ENCODE results near the gene RNPS1. TPM values are rescaled to one million over a fixed set of nuclear protein-coding genes. Genes with fewer than 3 reads are reported as not detected.

Gene RNPS1
- total RNA-seq, 1 donor from 2014 or later: 416 TPM

DNA sequence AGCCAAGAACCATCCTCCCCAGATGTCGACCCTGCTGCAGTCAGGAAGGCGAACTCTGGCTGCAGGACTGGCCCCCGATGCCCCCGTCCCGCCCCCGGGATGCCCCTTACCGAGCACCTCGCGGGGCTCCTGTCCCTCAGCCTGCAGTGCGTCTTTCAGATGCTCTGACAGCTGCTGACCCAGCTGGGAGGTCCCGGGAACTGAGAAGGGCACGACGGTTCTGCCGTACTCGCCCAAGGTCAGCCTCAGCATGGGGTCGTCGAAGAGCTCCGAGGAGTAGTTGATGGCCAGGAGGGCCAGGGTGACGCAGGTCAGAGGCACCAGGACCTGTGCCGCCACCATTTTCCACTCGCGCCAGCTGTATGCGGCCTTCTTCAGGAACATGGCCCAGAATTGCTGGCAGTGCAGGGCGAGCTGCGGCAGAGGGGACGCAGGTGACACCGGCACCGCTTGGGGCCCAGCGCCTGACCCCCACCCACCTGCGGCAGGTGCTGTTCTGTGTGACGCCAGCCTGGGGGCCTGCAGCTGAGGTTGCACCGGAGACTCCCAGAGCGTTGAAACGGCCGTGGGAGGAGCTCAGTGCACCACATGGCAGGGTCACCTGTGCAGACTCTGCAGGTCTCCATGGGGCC is 20.1 kb upstream of the RNPS1 start:
- Mint-ChIP-seq H3K9me3 (no peaks in the 10 kb centered on the region), H3K4me1 (no peaks in the 10 kb centered on the region), H3K36me3 (ENCODE audit: low read depth) (no peaks in the 10 kb centered on the region), H3K4me3 (no peak overlapping the region), H3K27me3 (no peaks in the 10 kb centered on the region), H3K27ac (no peak overlapping the region)
- DNase-seq: no peak
- intact Hi-C loops (cut with micrococcal nuclease): no loop called here

- intact Hi-C loops (cut with micrococcal nuclease): no loop called here
- H3K27me3 Mint-ChIP-seq: no peaks in the 10 kb centered on the region
Measured at GRCh38 chr16:2286550-2286949, 18.6 kb upstream of the RNPS1 start.

GRCh38 chr16:2285731-2286191 is 17.8 kb upstream of the RNPS1 start:
- H3K9me3 Mint-ChIP-seq: no peaks in the 10 kb centered on the region
- no peak overlapping the region for H3K27ac Mint-ChIP-seq
- no peak for DNase-seq
- H3K4me3 Mint-ChIP-seq: no peak overlapping the region
- H3K4me1 Mint-ChIP-seq: no peaks in the 10 kb centered on the region
- intact Hi-C loops (cut with micrococcal nuclease): no loop called here
- H3K27me3 Mint-ChIP-seq: no peaks in the 10 kb centered on the region
- H3K36me3 Mint-ChIP-seq (ENCODE audit: low read depth): no peaks in the 10 kb centered on the region

More at GRCh38 chr16:2286550-2286949, 18.6 kb upstream of the RNPS1 start:
- Mint-ChIP-seq H3K27ac (no peak overlapping the region), H3K36me3 (ENCODE audit: low read depth) (no peaks in the 10 kb centered on the region), H3K9me3 (no peaks in the 10 kb centered on the region), H3K4me1 (no peaks in the 10 kb centered on the region), H3K4me3 (no peak overlapping the region)
- DNase-seq: no peak

GRCh38 chr16:2284797-2285576 is 17.1 kb upstream of the RNPS1 start:
- Mint-ChIP-seq H3K27ac (no peak overlapping the region), H3K4me3 (no peak overlapping the region), H3K36me3 (ENCODE audit: low read depth) (no peaks in the 10 kb centered on the region), H3K4me1 (no peaks in the 10 kb centered on the region), H3K27me3 (no peaks in the 10 kb centered on the region), H3K9me3 (no peaks in the 10 kb centered on the region)
- intact Hi-C loops (cut with micrococcal nuclease): no loop called here
- no peak for DNase-seq

DNA sequence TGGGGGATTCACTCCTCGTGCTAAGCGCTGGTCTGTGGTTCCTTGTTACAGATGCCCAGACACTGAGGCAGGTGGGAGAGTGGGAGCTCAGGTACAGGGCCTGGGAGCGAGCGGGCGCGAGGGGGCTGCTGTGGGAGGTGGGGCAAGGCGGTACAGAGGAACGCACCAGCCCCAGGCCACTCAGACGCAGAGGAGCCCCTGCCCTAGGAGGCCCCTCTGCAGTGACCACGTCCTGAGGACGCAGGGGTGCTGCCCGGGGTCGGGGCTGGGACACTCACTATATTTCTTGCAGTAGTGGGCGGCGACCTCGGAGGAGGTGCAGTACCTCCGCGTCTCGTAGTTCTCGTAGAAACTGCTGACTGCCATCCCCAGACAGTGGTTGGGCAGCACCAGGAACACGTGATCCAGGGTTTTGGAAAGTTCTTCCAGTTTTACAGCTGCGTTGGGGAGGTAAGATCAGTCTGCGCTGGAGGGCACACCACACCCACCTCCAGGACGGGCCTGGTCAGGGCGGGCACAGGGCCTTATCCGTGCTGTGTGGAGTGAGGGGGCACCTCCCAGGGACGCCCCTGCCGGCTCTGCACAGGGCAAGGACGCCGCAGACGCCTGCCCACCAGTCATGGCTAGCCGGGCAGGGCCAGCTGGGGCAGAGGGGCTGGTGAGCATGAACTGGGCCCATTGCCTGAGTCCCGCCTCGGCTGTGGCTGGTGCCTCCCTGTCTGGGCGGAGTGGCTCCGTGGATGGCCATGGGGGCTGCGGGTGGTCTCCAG is 16.3 kb upstream of the RNPS1 start:
- no peak for DNase-seq
- Mint-ChIP-seq H3K4me1 (no peaks in the 10 kb centered on the region), H3K27me3 (no peaks in the 10 kb centered on the region), H3K4me3 (no peak overlapping the region), H3K9me3 (no peaks in the 10 kb centered on the region), H3K27ac (no peak overlapping the region), H3K36me3 (ENCODE audit: low read depth) (no peaks in the 10 kb centered on the region)
- intact Hi-C loops (cut with micrococcal nuclease): no loop called here

DNA sequence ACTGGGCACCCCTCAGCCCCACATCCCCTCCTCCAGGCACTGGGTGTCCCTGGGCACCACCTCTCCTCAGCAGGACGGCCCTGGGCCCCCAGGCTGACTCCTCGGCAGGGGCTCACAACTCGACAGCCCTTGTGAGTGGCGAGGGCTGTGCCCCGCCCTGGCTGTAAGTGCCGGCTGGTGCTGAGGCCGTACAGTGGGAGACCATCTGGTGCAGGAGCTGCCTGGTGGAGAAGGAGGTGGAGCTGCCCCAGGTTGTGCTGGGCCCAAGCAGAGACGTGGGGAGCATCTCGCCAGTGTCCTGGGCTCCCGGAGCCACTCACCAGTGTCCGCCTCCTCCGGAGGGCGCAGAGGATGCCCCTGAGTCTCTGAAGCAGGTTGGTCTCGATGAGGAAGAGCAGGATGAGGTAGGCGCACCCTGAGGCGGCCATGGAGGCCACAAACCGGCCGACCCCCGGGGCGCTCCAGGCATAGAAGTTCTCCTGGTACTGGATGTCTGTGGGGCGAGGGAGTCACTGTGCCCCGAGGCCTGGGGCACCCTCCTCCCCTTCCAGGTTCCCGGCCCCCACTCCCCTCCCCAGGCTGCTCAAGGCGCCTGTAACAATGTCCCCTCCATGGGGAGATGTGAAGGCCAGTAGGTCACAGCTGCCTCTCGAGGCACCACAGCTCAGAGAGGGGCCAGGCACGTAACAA is 15.1 kb upstream of the RNPS1 start:
- no peaks in the 10 kb centered on the region for H3K4me1 Mint-ChIP-seq
- H3K36me3 Mint-ChIP-seq (ENCODE audit: low read depth): no peaks in the 10 kb centered on the region
- intact Hi-C loops (cut with micrococcal nuclease): no loop called here
- no peak for DNase-seq
- H3K4me3 Mint-ChIP-seq: no peak overlapping the region
- H3K27me3 Mint-ChIP-seq: no peaks in the 10 kb centered on the region
- no peak overlapping the region for H3K27ac Mint-ChIP-seq
- H3K9me3 Mint-ChIP-seq: no peaks in the 10 kb centered on the region

GRCh38 chr16:2282262-2282661 is 14.3 kb upstream of the RNPS1 start:
- no peaks in the 10 kb centered on the region for H3K27me3 Mint-ChIP-seq
- H3K36me3 Mint-ChIP-seq (ENCODE audit: low read depth): no peaks in the 10 kb centered on the region
- intact Hi-C loops (cut with micrococcal nuclease): no loop called here
- no peak overlapping the region for H3K27ac Mint-ChIP-seq
- no peaks in the 10 kb centered on the region for H3K4me1 Mint-ChIP-seq
- H3K4me3 Mint-ChIP-seq: no peak overlapping the region
- no peaks in the 10 kb centered on the region for H3K9me3 Mint-ChIP-seq
- no peak for DNase-seq

DNA sequence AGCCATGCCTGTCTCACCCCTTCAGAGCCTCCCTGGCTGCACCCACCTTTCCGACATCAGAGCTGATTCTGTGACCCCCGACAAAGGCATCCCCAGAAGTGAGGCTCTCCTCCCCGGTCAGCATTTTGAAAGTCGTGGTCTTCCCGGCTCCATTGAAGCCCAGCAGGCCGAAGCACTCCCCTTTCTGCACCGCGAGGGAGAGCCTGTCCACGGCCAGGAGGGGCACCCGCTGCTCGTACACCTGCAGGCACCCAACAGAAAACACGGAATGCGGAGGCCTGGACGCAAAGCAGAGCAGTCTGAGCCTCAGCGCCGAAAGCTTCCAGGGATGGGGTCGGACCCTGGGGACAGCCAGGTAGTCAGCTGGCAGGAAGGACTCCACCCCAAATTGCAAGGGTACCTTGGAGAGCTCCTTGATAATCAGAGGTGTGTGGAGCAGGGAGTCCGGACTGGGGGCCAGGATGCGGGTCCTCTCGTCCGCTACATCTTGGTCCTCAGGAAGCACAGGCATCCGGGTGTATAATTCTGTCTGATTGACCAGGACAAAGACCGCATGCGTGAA is 13.1 kb upstream of the RNPS1 start:
- no peak overlapping the region for H3K27ac Mint-ChIP-seq
- no peaks in the 10 kb centered on the region for H3K27me3 Mint-ChIP-seq
- H3K9me3 Mint-ChIP-seq: no peaks in the 10 kb centered on the region
- intact Hi-C loops (cut with micrococcal nuclease): no loop called here
- no peak for DNase-seq
- H3K4me3 Mint-ChIP-seq: no peak overlapping the region
- no peaks in the 10 kb centered on the region for H3K36me3 Mint-ChIP-seq (ENCODE audit: low read depth)
- no peaks in the 10 kb centered on the region for H3K4me1 Mint-ChIP-seq

- H3K4me3 Mint-ChIP-seq: no peak overlapping the region
- DNase-seq: no peak
- H3K9me3 Mint-ChIP-seq: no peaks in the 10 kb centered on the region
- no peaks in the 10 kb centered on the region for H3K36me3 Mint-ChIP-seq (ENCODE audit: low read depth)
- no peaks in the 10 kb centered on the region for H3K4me1 Mint-ChIP-seq
- intact Hi-C loops (cut with micrococcal nuclease): no loop called here
- H3K27ac Mint-ChIP-seq: no peak overlapping the region
- H3K27me3 Mint-ChIP-seq: no peaks in the 10 kb centered on the region
Measured at GRCh38 chr16:2280461-2280860, 12.5 kb upstream of the RNPS1 start.

DNA sequence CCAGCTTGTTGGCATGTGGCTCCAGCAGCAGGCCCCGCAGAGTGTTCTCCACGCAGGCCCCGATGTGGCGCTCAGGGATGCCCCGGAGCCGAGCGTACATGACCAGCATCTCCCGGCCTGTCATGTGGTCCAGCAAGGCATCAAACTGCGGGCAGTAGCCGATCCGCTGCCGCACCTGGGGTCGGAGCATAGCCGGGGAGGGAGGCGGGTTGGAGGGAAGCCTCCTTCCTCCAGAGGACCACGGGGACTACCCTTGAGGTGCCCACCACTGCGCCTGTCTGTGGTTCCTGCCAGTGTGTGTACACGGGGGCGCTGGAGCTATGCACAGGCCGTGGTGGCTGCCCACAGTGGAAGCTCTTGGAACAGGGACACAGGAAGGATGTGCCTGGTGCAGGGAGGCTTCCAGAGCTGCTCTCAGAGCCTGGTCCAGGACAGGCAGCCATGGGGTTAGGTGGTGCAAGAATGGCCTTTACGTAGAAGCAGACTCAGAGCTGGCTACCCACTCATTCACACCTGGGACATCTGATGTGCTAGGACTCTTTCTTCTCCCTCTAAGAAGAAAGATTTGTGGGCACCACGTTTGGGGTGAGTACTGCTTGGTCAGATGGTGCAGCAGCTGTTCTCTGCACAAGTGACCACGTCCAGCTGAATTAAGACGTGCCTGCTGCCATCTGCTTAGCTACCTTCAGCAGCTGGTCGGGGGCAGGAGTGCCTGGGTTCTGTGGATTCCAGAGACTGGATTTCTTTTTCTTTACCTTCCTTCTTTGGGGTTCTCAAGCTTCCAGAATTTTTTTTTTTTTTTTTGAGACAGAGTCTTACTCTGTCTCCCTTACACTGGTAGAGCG is 11.3 kb upstream of the RNPS1 start:
- Mint-ChIP-seq H3K27me3 (no peaks in the 10 kb centered on the region), H3K4me3 (no peak overlapping the region), H3K36me3 (ENCODE audit: low read depth) (no peaks in the 10 kb centered on the region), H3K4me1 (no peaks in the 10 kb centered on the region), H3K9me3 (no peaks in the 10 kb centered on the region), H3K27ac (no peak overlapping the region)
- DNase-seq: no peak
- intact Hi-C loops (cut with micrococcal nuclease): no loop called here

- Mint-ChIP-seq H3K36me3 (ENCODE audit: low read depth) (no peaks in the 10 kb centered on the region), H3K9me3 (no peaks in the 10 kb centered on the region), H3K4me3 (no peak overlapping the region), H3K27me3 (no peaks in the 10 kb centered on the region), H3K4me1 (no peaks in the 10 kb centered on the region), H3K27ac (no peak overlapping the region)
- DNase-seq: no peak
- intact Hi-C loops (cut with micrococcal nuclease): no loop called here
Measured at GRCh38 chr16:2278272-2278608, 10.3 kb upstream of the RNPS1 start.

GRCh38 chr16:2277466-2278271 is 9.7 kb upstream of the RNPS1 start:
- Mint-ChIP-seq H3K27ac (no peak overlapping the region), H3K36me3 (ENCODE audit: low read depth) (no peaks in the 10 kb centered on the region), H3K4me1 (no peaks in the 10 kb centered on the region), H3K9me3 (no peaks in the 10 kb centered on the region), H3K27me3 (no peaks in the 10 kb centered on the region), H3K4me3 (no peak overlapping the region)
- intact Hi-C loops (cut with micrococcal nuclease): no loop called here
- DNase-seq: no peak
